ENCODE measurements around the gene FBXW7. TPM values are rescaled to one million over a fixed set of nuclear protein-coding genes. Genes with fewer than 3 reads are reported as not detected.

Gene FBXW7
- total and polyA plus RNA-seq, 2 donors (not counting 1 experiment from before 2014, with no cell fraction given), result 23.0 to 125 TPM

DNA sequence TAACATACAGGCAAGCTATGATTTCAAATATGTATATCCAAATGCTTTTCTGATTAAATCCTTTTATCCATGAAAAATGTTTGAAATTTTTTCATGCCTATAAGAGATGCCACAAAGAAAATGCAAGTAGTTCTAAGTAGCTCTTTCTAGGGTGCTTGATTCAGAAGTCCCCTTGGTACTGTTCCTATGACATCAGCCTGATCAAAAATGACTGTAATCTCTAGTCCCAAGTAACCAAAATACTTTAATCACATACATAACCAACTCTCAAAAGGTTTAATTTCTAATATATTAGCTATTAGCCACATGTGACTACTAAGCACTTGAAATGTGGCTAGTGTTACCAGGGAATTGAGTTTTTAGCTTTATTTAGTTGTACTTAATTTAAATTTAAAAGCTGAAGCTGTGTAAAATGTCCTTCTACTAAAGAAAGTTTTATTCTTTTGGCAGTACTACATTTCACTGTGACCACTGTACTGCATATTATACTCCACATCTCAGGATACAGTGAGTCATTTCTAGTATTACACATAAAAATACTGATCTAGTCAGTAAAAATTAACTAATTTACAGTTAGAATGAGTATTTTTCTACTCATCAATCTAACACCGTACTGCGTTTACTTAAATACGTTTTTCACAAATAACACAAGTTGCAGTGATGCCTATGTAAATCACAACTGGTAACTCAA lies 33.9 kb downstream of the FBXW7 start:
- peaks cover 38% of the 10 kb centered on the region for H3K79me2 ChIP-seq (ENCODE audit: control insufficient read depth, insufficient read depth, low read length)
- Mint-ChIP-seq H3K4me3 (no peak overlapping the region), H3K27ac (no peak overlapping the region), H3K9me3 (ENCODE audit: insufficient read depth) (no peaks in the 10 kb centered on the region), H3K4me1 (peaks cover 31% of the 10 kb centered on the region), H3K27me3 (no peaks in the 10 kb centered on the region)
- WGBS (ENCODE audit: insufficient coverage), result no CpG with 5 or more reads among the region's 3 CpGs
- H3K36me3 ChIP-seq (replicated peaks in 1 of 2; ENCODE audit: control extremely low read depth in 1 of 2, control insufficient read depth in 1 of 2, extremely low read depth in 1 of 2, insufficient read depth in 2 of 2, low read length in 1 of 2), result no peaks in the 10 kb centered on the region
- no peak overlapping the region for H3K9ac ChIP-seq (ENCODE audit: low read length)
- peaks cover 10% of the 10 kb centered on the region for H4K20me1 ChIP-seq (ENCODE audit: control insufficient read depth, insufficient read depth, low read length, poor library complexity, severe bottlenecking)
- H3K4me1 ChIP-seq (ENCODE audit: control insufficient read depth in 2 of 2, insufficient read depth in 2 of 2, low read length in 2 of 2), result peaks cover 0 to 10% of the 10 kb centered on the region in 2 donors
- ChIA-PET CTCF (interaction anchor here (0.5 to 12.4 kb wide), 45 partner anchors 8 to 1384 kb away, joined by 3 to 217 read pairs (median 6); partner anchors contain the start of genes ARFIP1, FBXW7, TIGD4 and TMEM154), POLR2A (interaction anchor here (0.5 to 1.6 kb wide), 4 partner anchors 32 to 82 kb away, joined by 3 to 6 read pairs (median 5); partner anchors contain the start of gene FBXW7)
- H3K27me3 ChIP-seq (replicated peaks in 1 of 4; ENCODE audit: control extremely low read depth in 1 of 4, control insufficient read depth in 3 of 4, insufficient read depth in 4 of 4, low read length in 3 of 4), result no peaks in the 10 kb centered on the region
- ATAC-seq (ENCODE audit: low read depth) (no peak), DNase-seq (no peak)
- peak overlapping the region; percentile 51 for H3K4me2 ChIP-seq (replicated peaks; ENCODE audit: low read depth, low read length, poor library complexity, severe bottlenecking)
- intact Hi-C loops (cut with micrococcal nuclease), result loop anchor here (1.0 to 2.0 kb wide), 4 partner anchors 13 to 233 kb away; partner anchors contain the start of gene FBXW7
- no peak overlapping the region for H2AFZ ChIP-seq (ENCODE audit: insufficient read depth, low read depth, low read length, poor library complexity, severe bottlenecking)
- TF ChIP-seq CTCF (IDR thresholded peaks at IDR 0.05) (no peak), EZH2 (IDR thresholded peaks at IDR 0.05; ENCODE audit: borderline replicate concordance, insufficient read depth, low read depth, low read length, poor library complexity, severe bottlenecking) (no peak)
- H3K27ac ChIP-seq (ENCODE audit: low read length in 2 of 2), result no peak overlapping the region
- H3K9me3 ChIP-seq (ENCODE audit: control extremely low read depth in 1 of 3, control insufficient read depth in 2 of 3, insufficient read depth in 1 of 3, low read length in 2 of 3), result no peaks in the 10 kb centered on the region
- no peak overlapping the region for H3K4me3 ChIP-seq (ENCODE audit: control extremely low read depth in 1 of 5, extremely low read depth in 1 of 5, insufficient read depth in 1 of 5, low read depth in 2 of 5, low read length in 4 of 5)
